Loucy (cell line): ENCODE measurements around the gene AKNA.

ENCODE experiments used
- H2AFZ ChIP-seq: fragments of 200-600 bp; sonication (generic); 2 replicates; pipeline ENCODE4 v1.6.0; 2016; ENCODE audit warnings: antibody characterized with exemption, mild to moderate bottlenecking, low read length, moderate library complexity
- H3F3A ChIP-seq: fragments of 200-600 bp; 2 replicates; pipeline ENCODE4 v1.6.0; 2016; ENCODE audit warnings: antibody characterized with exemption, low read depth, mild to moderate bottlenecking
- H3K27me3 ChIP-seq: fragments of 200-600 bp; sonication (generic); 2 replicates; pipeline ENCODE4 v1.6.1; 2014; ENCODE audit warnings: low read length, mild to moderate bottlenecking; ENCODE audit not compliant: insufficient read depth, poor library complexity, severe bottlenecking
- H3K36me3 ChIP-seq: fragments of 200-600 bp; sonication (generic); 2 replicates; pipeline ENCODE4 v1.6.1; 2016; ENCODE audit warnings: low read length; ENCODE audit not compliant: insufficient read depth
- H3K4me1 ChIP-seq: fragments of 200-600 bp; sonication (generic); 2 replicates; pipeline ENCODE4 v1.5.1; 2014; ENCODE audit warnings: low read length, mild to moderate bottlenecking; ENCODE audit not compliant: insufficient read depth, poor library complexity, severe bottlenecking
- H3K4me2 ChIP-seq: fragments of 200-600 bp; sonication (generic); 2 replicates; pipeline ENCODE4 v1.6.0; 2014; ENCODE audit warnings: antibody characterized with exemption, low read length, low read depth, mild to moderate bottlenecking; ENCODE audit not compliant: poor library complexity, severe bottlenecking
- H3K4me3 ChIP-seq: fragments of 200-600 bp; sonication (generic); 2 replicates; pipeline ENCODE4 v1.5.1; 2014; ENCODE audit warnings: low read length, mild to moderate bottlenecking, mixed read lengths; ENCODE audit not compliant: poor library complexity, severe bottlenecking
- H3K79me2 ChIP-seq: fragments of 200-600 bp; sonication (generic); 2 replicates; pipeline ENCODE4 v1.6.1; 2014; ENCODE audit warnings: low read length; ENCODE audit not compliant: insufficient read depth
- H3K9ac ChIP-seq: fragments of 200-600 bp; sonication (generic); 2 replicates; pipeline ENCODE4 v1.6.0; 2014; ENCODE audit warnings: mild to moderate bottlenecking, low read depth, low read length, moderate library complexity; ENCODE audit not compliant: poor library complexity, severe bottlenecking
- H3K9me2 ChIP-seq: fragments of 200-600 bp; sonication (generic); replicated peaks from 2 replicates; pipeline ENCODE4 v1.6.1; 2016; ENCODE audit warnings: low read depth, low read length, mixed read lengths
- H3K9me3 ChIP-seq: fragments of 200-600 bp; sonication (generic); 2 replicates; pipeline ENCODE4 v1.6.1; 2014; ENCODE audit warnings: mild to moderate bottlenecking, antibody characterized with exemption, low read length, low read depth; ENCODE audit not compliant: insufficient read depth
- H4K20me1 ChIP-seq: fragments of 200-600 bp; sonication (generic); 2 replicates; pipeline ENCODE4 v1.6.0; 2014; ENCODE audit warnings: antibody characterized with exemption, low read length, mild to moderate bottlenecking; ENCODE audit not compliant: insufficient read depth, poor library complexity, severe bottlenecking
- CTCF ChIP-seq: fragments of 200-600 bp; sonication (generic); conservative IDR thresholded peaks from 2 replicates; pipeline ENCODE4 v1.5.1; 2014; ENCODE audit warnings: mild to moderate bottlenecking, antibody characterized with exemption, low read length
- EZH2phosphoT487 ChIP-seq: fragments of 200-600 bp; IDR thresholded peaks from 2 replicates; pipeline ENCODE4 v1.6.1; 2018; ENCODE audit warnings: antibody characterized with exemption, mild to moderate bottlenecking, moderate library complexity, borderline replicate concordance

The AKNA gene

GRCh38 chr9:114397219-114397847 is 9.6 kb upstream of the AKNA start:
- H3K4me3 ChIP-seq: peak overlapping the region; percentile 89
- H3F3A ChIP-seq: no peaks in the 10 kb centered on the region
- H3K27me3 ChIP-seq: no peaks in the 10 kb centered on the region
- peaks cover 22% of the 10 kb centered on the region for H3K4me1 ChIP-seq
- H3K4me2 ChIP-seq: peak overlapping the region; percentile 89
- TF ChIP-seq EZH2phosphoT487: no peak
- H3K9me2 ChIP-seq: no peaks in the 10 kb centered on the region
- H4K20me1 ChIP-seq: peaks cover 8% of the 10 kb centered on the region
- H3K79me2 ChIP-seq: peaks cover 17% of the 10 kb centered on the region
- no peaks in the 10 kb centered on the region for H3K9me3 ChIP-seq
- peak overlapping the region; percentile 43 for H3K9ac ChIP-seq
- no peaks in the 10 kb centered on the region for H3K36me3 ChIP-seq
- 0 out of 2 replicates have a peak overlapping the region, but pooled peaks have one; percentile 88 for H2AFZ ChIP-seq

GRCh38 chr9:114396558-114397218 is 8.9 kb upstream of the AKNA start:
- H3K4me2 ChIP-seq: peak overlapping the region; percentile 89
- H2AFZ ChIP-seq: no peak overlapping the region
- H3F3A ChIP-seq: no peaks in the 10 kb centered on the region
- H3K4me1 ChIP-seq: peaks cover 22% of the 10 kb centered on the region
- no peak overlapping the region for H3K9ac ChIP-seq
- H3K79me2 ChIP-seq: peaks cover 20% of the 10 kb centered on the region
- no peaks in the 10 kb centered on the region for H3K27me3 ChIP-seq
- H4K20me1 ChIP-seq: peaks cover 8% of the 10 kb centered on the region
- peak overlapping the region; percentile 89 for H3K4me3 ChIP-seq
- H3K36me3 ChIP-seq: no peaks in the 10 kb centered on the region
- TF ChIP-seq EZH2phosphoT487 (no peak), CTCF (no peak)
- H3K9me3 ChIP-seq: no peaks in the 10 kb centered on the region
- H3K9me2 ChIP-seq: no peaks in the 10 kb centered on the region

- no peak for TF ChIP-seq EZH2phosphoT487
- TF ChIP-seq CTCF: no peak
- Histone ChIP-seq H3K4me3 (no peak overlapping the region), H4K20me1 (peaks cover 8% of the 10 kb centered on the region), H3K9ac (no peak overlapping the region), H3K4me1 (peaks cover 22% of the 10 kb centered on the region), H3K27me3 (no peaks in the 10 kb centered on the region), H3K9me3 (no peaks in the 10 kb centered on the region), H3K4me2 (no peak overlapping the region), H2AFZ (no peak overlapping the region), H3F3A (no peaks in the 10 kb centered on the region), H3K36me3 (no peaks in the 10 kb centered on the region), H3K9me2 (no peaks in the 10 kb centered on the region), H3K79me2 (peaks cover 23% of the 10 kb centered on the region)
These were observed 8.0 kb upstream of the AKNA start for GRCh38 chr9:114395768-114396167.

GRCh38 chr9:114395334-114395617 is 7.5 kb upstream of the AKNA start:
- H3K36me3 ChIP-seq: no peaks in the 10 kb centered on the region
- H3K4me2 ChIP-seq: no peak overlapping the region
- no peak for TF ChIP-seq EZH2phosphoT487
- TF ChIP-seq CTCF: no peak
- H3K27me3 ChIP-seq: no peaks in the 10 kb centered on the region
- H3K9me3 ChIP-seq: no peaks in the 10 kb centered on the region
- H3K79me2 ChIP-seq: peaks cover 28% of the 10 kb centered on the region
- no peaks in the 10 kb centered on the region for H3K9me2 ChIP-seq
- H3K9ac ChIP-seq: no peak overlapping the region
- peaks cover 8% of the 10 kb centered on the region for H4K20me1 ChIP-seq
- H3F3A ChIP-seq: no peaks in the 10 kb centered on the region
- H2AFZ ChIP-seq: no peak overlapping the region
- peaks cover 24% of the 10 kb centered on the region for H3K4me1 ChIP-seq
- no peak overlapping the region for H3K4me3 ChIP-seq
